Liver (tissue), 3 donors: ENCODE measurements around the gene UBAP1L.

ENCODE experiments used
- EGR1 ChIP-seq, 2 donors: IDR thresholded peaks; 2 replicates each; pipeline ENCODE4 v1.6.1; 2016 to 2018; ENCODE audit warnings: antibody characterized with exemption in 2 of 2, low read depth in 2 of 2
- GABPA ChIP-seq, 2 donors: IDR thresholded peaks in 1 of 2; conservative IDR thresholded peaks in 1 of 2; 2 replicates each; pipeline ENCODE4 v1.6.1; 2016; ENCODE audit warnings: antibody characterized with exemption in 2 of 2, mild to moderate bottlenecking in 1 of 2, moderate library complexity in 1 of 2
- JUND ChIP-seq, 2 donors: IDR thresholded peaks; 2 replicates each; pipeline ENCODE4 v1.6.1; 2016; ENCODE audit warnings: antibody characterized with exemption in 2 of 2
- YY1 ChIP-seq: IDR thresholded peaks from 2 replicates; pipeline ENCODE4 v1.6.1; 2016; ENCODE audit warnings: antibody characterized with exemption, mild to moderate bottlenecking
- TF ChIP-seq, protein P1 (sequence below): fragments of 150-350 bp; IDR thresholded peaks from 2 replicates; pipeline ENCODE4 v1.5.1; 2017; ENCODE audit warnings: improper control_type of control experiment, low read depth, low read length; ENCODE audit not compliant: missing input control
- TF ChIP-seq, protein P2 (sequence below): IDR thresholded peaks from 2 replicates; pipeline ENCODE4 v1.6.1; 2016; ENCODE audit warnings: antibody characterized with exemption
- TF ChIP-seq, protein P3 (sequence below): IDR thresholded peaks from 2 replicates; pipeline ENCODE4 v1.6.1; 2016; ENCODE audit warnings: antibody characterized with exemption
- TF ChIP-seq, protein P4 (sequence below): IDR thresholded peaks from 2 replicates; pipeline ENCODE4 v1.6.1; 2016; ENCODE audit warnings: antibody characterized with exemption
- donor health status: healthy.
- donor health status: healthy.

DNA sequence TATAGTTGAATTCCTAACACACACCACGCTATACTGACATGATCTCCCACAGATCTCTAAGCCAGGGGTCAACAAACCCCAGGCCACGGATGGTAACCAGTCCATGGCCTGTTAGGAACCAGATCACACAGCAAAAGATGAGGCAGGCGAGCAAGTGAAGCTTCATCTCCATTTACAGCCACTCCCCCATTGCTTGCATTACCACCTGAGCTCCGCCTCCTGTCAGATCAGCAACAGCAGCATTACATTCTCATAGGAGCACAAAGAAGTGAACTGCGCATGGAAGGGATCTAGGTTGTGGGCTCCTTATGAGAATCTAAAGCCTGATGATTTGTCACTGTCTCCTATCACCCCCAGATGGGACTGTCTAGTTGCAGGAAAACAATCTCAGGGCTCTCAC, 15.9 kb upstream of the UBAP1L start:
- no peak for TF ChIP-seq JUND (IDR thresholded peaks at IDR 0.05)
- no peak for TF ChIP-seq YY1
- TF ChIP-seq, protein P1, sequence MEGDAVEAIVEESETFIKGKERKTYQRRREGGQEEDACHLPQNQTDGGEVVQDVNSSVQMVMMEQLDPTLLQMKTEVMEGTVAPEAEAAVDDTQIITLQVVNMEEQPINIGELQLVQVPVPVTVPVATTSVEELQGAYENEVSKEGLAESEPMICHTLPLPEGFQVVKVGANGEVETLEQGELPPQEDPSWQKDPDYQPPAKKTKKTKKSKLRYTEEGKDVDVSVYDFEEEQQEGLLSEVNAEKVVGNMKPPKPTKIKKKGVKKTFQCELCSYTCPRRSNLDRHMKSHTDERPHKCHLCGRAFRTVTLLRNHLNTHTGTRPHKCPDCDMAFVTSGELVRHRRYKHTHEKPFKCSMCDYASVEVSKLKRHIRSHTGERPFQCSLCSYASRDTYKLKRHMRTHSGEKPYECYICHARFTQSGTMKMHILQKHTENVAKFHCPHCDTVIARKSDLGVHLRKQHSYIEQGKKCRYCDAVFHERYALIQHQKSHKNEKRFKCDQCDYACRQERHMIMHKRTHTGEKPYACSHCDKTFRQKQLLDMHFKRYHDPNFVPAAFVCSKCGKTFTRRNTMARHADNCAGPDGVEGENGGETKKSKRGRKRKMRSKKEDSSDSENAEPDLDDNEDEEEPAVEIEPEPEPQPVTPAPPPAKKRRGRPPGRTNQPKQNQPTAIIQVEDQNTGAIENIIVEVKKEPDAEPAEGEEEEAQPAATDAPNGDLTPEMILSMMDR: no peak
- TF ChIP-seq, protein P2, sequence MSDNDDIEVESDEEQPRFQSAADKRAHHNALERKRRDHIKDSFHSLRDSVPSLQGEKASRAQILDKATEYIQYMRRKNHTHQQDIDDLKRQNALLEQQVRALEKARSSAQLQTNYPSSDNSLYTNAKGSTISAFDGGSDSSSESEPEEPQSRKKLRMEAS: no peak
- no peak for TF ChIP-seq GABPA (IDR thresholded peaks at IDR 0.05 in 1 of 2, conservative IDR thresholded peaks at IDR 0.05 in 1 of 2)
- no peak for TF ChIP-seq EGR1 (IDR thresholded peaks at IDR 0.05; ENCODE audit: low read depth in 2 of 2)
- TF ChIP-seq, protein P3, sequence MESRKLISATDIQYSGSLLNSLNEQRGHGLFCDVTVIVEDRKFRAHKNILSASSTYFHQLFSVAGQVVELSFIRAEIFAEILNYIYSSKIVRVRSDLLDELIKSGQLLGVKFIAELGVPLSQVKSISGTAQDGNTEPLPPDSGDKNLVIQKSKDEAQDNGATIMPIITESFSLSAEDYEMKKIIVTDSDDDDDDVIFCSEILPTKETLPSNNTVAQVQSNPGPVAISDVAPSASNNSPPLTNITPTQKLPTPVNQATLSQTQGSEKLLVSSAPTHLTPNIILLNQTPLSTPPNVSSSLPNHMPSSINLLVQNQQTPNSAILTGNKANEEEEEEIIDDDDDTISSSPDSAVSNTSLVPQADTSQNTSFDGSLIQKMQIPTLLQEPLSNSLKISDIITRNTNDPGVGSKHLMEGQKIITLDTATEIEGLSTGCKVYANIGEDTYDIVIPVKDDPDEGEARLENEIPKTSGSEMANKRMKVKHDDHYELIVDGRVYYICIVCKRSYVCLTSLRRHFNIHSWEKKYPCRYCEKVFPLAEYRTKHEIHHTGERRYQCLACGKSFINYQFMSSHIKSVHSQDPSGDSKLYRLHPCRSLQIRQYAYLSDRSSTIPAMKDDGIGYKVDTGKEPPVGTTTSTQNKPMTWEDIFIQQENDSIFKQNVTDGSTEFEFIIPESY: no peak
- TF ChIP-seq, protein P4, sequence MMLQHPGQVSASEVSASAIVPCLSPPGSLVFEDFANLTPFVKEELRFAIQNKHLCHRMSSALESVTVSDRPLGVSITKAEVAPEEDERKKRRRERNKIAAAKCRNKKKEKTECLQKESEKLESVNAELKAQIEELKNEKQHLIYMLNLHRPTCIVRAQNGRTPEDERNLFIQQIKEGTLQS: no peak
